Measurements from ENCODE around the gene MAGEA2B. TPM values are rescaled to one million over a fixed set of nuclear protein-coding genes. Genes with fewer than 3 reads are reported as not detected.

MAGEA2B gene
- total and polyA plus RNA-seq, 9 of the 15 experiments (the other 6 are each of a cell fraction or from before 2014, with no cell fraction given) = 1.9 to 53.3 (median 10.0) TPM

GRCh38 chrX:152674135-152674534 is 40.3 kb upstream of the MAGEA2B start:
- WGBS (ENCODE audit: insufficient coverage, low coverage, missing lambda C conversion rate) = 0% methylated on average over 1 of the region's 2 CpGs
- Histone ChIP-seq H3K4me1 (replicated peaks in 1 of 2; ENCODE audit: control insufficient read depth in 2 of 2, insufficient read depth in 2 of 2, low read length in 2 of 2) (peaks cover 0 to 4% of the 10 kb centered on the region in 2 experiments; a peak in 2 of 5 replicates), H3K9me1 (ENCODE audit: control insufficient read depth, insufficient read depth, low read length) (no peaks in the 10 kb centered on the region), H3K79me2 (ENCODE audit: control insufficient read depth, insufficient read depth, low read length) (no peaks in the 10 kb centered on the region), H3K9me3 (replicated peaks; ENCODE audit: control insufficient read depth, insufficient read depth, low read depth, low read length) (no peaks in the 10 kb centered on the region), H3K27me3 (ENCODE audit: control insufficient read depth in 2 of 2, insufficient read depth in 2 of 2, low read length in 2 of 2) (no peaks in the 10 kb centered on the region), H3K4me3 (no peak overlapping the region), H3K9ac (ENCODE audit: insufficient read depth in 1 of 2, low read depth in 2 of 2, low read length in 2 of 2) (no peak overlapping the region), H3K27ac (ENCODE audit: extremely low read depth, low read depth, low read length) (no peak overlapping the region), H3K4me2 (ENCODE audit: insufficient read depth, low read length) (no peak overlapping the region), H4K20me1 (replicated peaks; ENCODE audit: control insufficient read depth, insufficient read depth, low read length) (no peaks in the 10 kb centered on the region), H2AFZ (ENCODE audit: low read depth, low read length) (no peak overlapping the region), H3K36me3 (ENCODE audit: control insufficient read depth, insufficient read depth, low read length) (no peaks in the 10 kb centered on the region)
- DNase-seq (ENCODE audit: extremely low read depth in 1 of 4, low spot score in 3 of 4) (no peak), FAIRE-seq (no peak), ATAC-seq (no peak)
- in situ Hi-C loops (cut with MboI) = loop anchor here (10.0 kb wide), 1 partner anchor 111 kb away; no protein-coding TSS in a partner anchor
- CTCF ChIA-PET (ENCODE audit: low intra/inter-chr PET ratio) = no interaction called here
- POLR2A ChIA-PET = no interaction called here
- no TSS peak for BruUV-seq (replicated peaks)
- intact Hi-C loops (cut with micrococcal nuclease) = no loop called here
- TF ChIP-seq FOXM1 (IDR thresholded peaks at IDR 0.05; ENCODE audit: low read depth) (no peak), FOXM1 (CRISPR knock-in tag; IDR thresholded peaks at IDR 0.05; ENCODE audit: low read depth) (no peak), CHD1 (IDR thresholded peaks at IDR 0.05; ENCODE audit: low read length) (no peak), KDM2B (CRISPR knock-in tag; IDR thresholded peaks at IDR 0.05) (no peak), CSDE1 (IDR thresholded peaks at IDR 0.05) (no peak), RUNX1 (IDR thresholded peaks at IDR 0.05; ENCODE audit: low read depth) (no peak), ETS2 (tag; IDR thresholded peaks at IDR 0.05; ENCODE audit: borderline replicate concordance, poor library complexity, severe bottlenecking) (no peak), ZNF311 (CRISPR knock-in tag; IDR thresholded peaks at IDR 0.05) (no peak)
- TF ChIP-seq, protein P1, sequence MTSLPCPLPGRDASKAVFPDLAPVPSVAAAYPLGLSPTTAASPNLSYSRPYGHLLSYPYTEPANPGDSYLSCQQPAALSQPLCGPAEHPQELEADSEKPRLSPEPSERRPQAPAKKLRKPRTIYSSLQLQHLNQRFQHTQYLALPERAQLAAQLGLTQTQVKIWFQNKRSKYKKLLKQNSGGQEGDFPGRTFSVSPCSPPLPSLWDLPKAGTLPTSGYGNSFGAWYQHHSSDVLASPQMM (CRISPR knock-in tag; IDR thresholded peaks at IDR 0.05) = no peak
- TF ChIP-seq, protein P2, sequence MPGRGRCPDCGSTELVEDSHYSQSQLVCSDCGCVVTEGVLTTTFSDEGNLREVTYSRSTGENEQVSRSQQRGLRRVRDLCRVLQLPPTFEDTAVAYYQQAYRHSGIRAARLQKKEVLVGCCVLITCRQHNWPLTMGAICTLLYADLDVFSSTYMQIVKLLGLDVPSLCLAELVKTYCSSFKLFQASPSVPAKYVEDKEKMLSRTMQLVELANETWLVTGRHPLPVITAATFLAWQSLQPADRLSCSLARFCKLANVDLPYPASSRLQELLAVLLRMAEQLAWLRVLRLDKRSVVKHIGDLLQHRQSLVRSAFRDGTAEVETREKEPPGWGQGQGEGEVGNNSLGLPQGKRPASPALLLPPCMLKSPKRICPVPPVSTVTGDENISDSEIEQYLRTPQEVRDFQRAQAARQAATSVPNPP (IDR thresholded peaks at IDR 0.05; ENCODE audit: borderline replicate concordance, insufficient read depth, insufficient read length) = no peak
- TF ChIP-seq, protein P3, sequence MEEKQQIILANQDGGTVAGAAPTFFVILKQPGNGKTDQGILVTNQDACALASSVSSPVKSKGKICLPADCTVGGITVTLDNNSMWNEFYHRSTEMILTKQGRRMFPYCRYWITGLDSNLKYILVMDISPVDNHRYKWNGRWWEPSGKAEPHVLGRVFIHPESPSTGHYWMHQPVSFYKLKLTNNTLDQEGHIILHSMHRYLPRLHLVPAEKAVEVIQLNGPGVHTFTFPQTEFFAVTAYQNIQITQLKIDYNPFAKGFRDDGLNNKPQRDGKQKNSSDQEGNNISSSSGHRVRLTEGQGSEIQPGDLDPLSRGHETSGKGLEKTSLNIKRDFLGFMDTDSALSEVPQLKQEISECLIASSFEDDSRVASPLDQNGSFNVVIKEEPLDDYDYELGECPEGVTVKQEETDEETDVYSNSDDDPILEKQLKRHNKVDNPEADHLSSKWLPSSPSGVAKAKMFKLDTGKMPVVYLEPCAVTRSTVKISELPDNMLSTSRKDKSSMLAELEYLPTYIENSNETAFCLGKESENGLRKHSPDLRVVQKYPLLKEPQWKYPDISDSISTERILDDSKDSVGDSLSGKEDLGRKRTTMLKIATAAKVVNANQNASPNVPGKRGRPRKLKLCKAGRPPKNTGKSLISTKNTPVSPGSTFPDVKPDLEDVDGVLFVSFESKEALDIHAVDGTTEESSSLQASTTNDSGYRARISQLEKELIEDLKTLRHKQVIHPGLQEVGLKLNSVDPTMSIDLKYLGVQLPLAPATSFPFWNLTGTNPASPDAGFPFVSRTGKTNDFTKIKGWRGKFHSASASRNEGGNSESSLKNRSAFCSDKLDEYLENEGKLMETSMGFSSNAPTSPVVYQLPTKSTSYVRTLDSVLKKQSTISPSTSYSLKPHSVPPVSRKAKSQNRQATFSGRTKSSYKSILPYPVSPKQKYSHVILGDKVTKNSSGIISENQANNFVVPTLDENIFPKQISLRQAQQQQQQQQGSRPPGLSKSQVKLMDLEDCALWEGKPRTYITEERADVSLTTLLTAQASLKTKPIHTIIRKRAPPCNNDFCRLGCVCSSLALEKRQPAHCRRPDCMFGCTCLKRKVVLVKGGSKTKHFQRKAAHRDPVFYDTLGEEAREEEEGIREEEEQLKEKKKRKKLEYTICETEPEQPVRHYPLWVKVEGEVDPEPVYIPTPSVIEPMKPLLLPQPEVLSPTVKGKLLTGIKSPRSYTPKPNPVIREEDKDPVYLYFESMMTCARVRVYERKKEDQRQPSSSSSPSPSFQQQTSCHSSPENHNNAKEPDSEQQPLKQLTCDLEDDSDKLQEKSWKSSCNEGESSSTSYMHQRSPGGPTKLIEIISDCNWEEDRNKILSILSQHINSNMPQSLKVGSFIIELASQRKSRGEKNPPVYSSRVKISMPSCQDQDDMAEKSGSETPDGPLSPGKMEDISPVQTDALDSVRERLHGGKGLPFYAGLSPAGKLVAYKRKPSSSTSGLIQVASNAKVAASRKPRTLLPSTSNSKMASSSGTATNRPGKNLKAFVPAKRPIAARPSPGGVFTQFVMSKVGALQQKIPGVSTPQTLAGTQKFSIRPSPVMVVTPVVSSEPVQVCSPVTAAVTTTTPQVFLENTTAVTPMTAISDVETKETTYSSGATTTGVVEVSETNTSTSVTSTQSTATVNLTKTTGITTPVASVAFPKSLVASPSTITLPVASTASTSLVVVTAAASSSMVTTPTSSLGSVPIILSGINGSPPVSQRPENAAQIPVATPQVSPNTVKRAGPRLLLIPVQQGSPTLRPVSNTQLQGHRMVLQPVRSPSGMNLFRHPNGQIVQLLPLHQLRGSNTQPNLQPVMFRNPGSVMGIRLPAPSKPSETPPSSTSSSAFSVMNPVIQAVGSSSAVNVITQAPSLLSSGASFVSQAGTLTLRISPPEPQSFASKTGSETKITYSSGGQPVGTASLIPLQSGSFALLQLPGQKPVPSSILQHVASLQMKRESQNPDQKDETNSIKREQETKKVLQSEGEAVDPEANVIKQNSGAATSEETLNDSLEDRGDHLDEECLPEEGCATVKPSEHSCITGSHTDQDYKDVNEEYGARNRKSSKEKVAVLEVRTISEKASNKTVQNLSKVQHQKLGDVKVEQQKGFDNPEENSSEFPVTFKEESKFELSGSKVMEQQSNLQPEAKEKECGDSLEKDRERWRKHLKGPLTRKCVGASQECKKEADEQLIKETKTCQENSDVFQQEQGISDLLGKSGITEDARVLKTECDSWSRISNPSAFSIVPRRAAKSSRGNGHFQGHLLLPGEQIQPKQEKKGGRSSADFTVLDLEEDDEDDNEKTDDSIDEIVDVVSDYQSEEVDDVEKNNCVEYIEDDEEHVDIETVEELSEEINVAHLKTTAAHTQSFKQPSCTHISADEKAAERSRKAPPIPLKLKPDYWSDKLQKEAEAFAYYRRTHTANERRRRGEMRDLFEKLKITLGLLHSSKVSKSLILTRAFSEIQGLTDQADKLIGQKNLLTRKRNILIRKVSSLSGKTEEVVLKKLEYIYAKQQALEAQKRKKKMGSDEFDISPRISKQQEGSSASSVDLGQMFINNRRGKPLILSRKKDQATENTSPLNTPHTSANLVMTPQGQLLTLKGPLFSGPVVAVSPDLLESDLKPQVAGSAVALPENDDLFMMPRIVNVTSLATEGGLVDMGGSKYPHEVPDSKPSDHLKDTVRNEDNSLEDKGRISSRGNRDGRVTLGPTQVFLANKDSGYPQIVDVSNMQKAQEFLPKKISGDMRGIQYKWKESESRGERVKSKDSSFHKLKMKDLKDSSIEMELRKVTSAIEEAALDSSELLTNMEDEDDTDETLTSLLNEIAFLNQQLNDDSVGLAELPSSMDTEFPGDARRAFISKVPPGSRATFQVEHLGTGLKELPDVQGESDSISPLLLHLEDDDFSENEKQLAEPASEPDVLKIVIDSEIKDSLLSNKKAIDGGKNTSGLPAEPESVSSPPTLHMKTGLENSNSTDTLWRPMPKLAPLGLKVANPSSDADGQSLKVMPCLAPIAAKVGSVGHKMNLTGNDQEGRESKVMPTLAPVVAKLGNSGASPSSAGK (IDR thresholded peaks at IDR 0.05) = no peak

All from K562 (cell line).